GM18517 (cell line): ENCODE data around the gene TMEM35B.
"Not testable (repeated sequence)": the region's sequence is repeated elsewhere in the genome, so short reads cannot be mapped to it uniquely, and the experiment has no call there.

ENCODE experiments used
- ATAC-seq: cut with Tn5 transposase; IDR thresholded peaks from one replicate; pipeline ENCODE4 v1.9.1; 2021; ENCODE audit warnings: mild to moderate bottlenecking, moderate library complexity; ENCODE audit not compliant: unreplicated experiment

Gene TMEM35B

GRCh38 chr1:34976384-34977209 is 8.6 kb downstream of the TMEM35B start:
- no peak for ATAC-seq

- ATAC-seq, result no peak
These were observed 9.4 kb downstream of the TMEM35B start for GRCh38 chr1:34975771-34976170.

- no peak for ATAC-seq
These were observed 9.8 kb downstream of the TMEM35B start for GRCh38 chr1:34975338-34975737.

GRCh38 chr1:34974626-34975025 is 10.5 kb downstream of the TMEM35B start:
- no peak for ATAC-seq

- ATAC-seq, result no peak
These were observed 11.8 kb downstream of the TMEM35B start for GRCh38 chr1:34973326-34973725.

- no peak for ATAC-seq
These were observed 14.3 kb downstream of the TMEM35B start for GRCh38 chr1:34970829-34971228.

- no peak for ATAC-seq
These were observed 14.9 kb downstream of the TMEM35B start for GRCh38 chr1:34970220-34970735.

GRCh38 chr1:34968297-34968696 is 16.9 kb downstream of the TMEM35B start:
- ATAC-seq, result not testable (repeated sequence)

- not testable (repeated sequence) for ATAC-seq
These were observed 17.5 kb downstream of the TMEM35B start for GRCh38 chr1:34967672-34968071.

- no peak for ATAC-seq
These were observed 19.6 kb downstream of the TMEM35B start for GRCh38 chr1:34965597-34965996.

GRCh38 chr1:34950428-34950827 is 34.7 kb downstream of the TMEM35B start:
- ATAC-seq, result no peak

GRCh38 chr1:34948739-34949138 is 36.4 kb downstream of the TMEM35B start:
- ATAC-seq, result not testable (repeated sequence)

GRCh38 chr1:34947641-34948314 is 37.4 kb downstream of the TMEM35B start:
- ATAC-seq, result not testable (repeated sequence)

GRCh38 chr1:34946211-34946610 is 38.9 kb downstream of the TMEM35B start:
- ATAC-seq, result no peak

- ATAC-seq, result not testable (repeated sequence)
These were observed 43.3 kb downstream of the TMEM35B start for GRCh38 chr1:34941798-34942197.
